CD4-positive, CD25-positive, alpha-beta regulatory T cell (primary cell): ENCODE results near the gene ZNF19. TPM values are rescaled to one million over a fixed set of nuclear protein-coding genes. Genes with fewer than 3 reads are reported as not detected.

Experiments used
- ATAC-seq, 2 donors: fragments of 150-1000 bp; cut with Tn5 transposase; one replicate each; pipeline ENCODE4 v1.10.0; 2021; ENCODE audit warnings: low read depth in 2 of 2, moderate number of reproducible peaks in 2 of 2, moderate library complexity in 1 of 2
- DNase-seq, 3 donors: peaks; one replicate each; pipeline versions ENCODE4 v3.0.0 to v3.0.0-alpha.2; 2012 to 2022; ENCODE audit warnings: mixed read lengths in 1 of 3
- H3K27ac ChIP-seq: one replicate; pipeline ENCODE4 v1.7.0; 2013; ENCODE audit warnings: mild to moderate bottlenecking, low read length; ENCODE audit not compliant: insufficient read depth, poor library complexity, severe bottlenecking
- H3K27me3 ChIP-seq: one replicate; pipeline ENCODE4 v1.7.0; 2013; ENCODE audit warnings: low read length; ENCODE audit not compliant: control insufficient read depth, insufficient read depth
- H3K36me3 ChIP-seq: one replicate; pipeline ENCODE4 v1.7.0; 2013; ENCODE audit warnings: mild to moderate bottlenecking, low read length, moderate library complexity; ENCODE audit not compliant: control insufficient read depth, insufficient read depth
- H3K4me1 ChIP-seq: 2 replicates; pipeline ENCODE4 v1.7.0; 2013; ENCODE audit warnings: mild to moderate bottlenecking, low read length; ENCODE audit not compliant: insufficient read depth, control insufficient read depth, poor library complexity, severe bottlenecking
- H3K4me3 ChIP-seq: one replicate; pipeline ENCODE4 v1.7.0; 2013; ENCODE audit warnings: low read depth, mild to moderate bottlenecking, low read length, moderate library complexity
- H3K9me3 ChIP-seq, 2 experiments: 1 replicate in 1 of 2; 2 replicates in 1 of 2; pipeline ENCODE4 v1.7.0; 2013; ENCODE audit warnings: low read length in 2 of 2, mild to moderate bottlenecking in 1 of 2, moderate library complexity in 1 of 2; ENCODE audit not compliant: control insufficient read depth in 2 of 2
- H3K27ac Mint-ChIP-seq, 3 donors: one replicate each; pipeline ENCODE4 v1.8.0; 2020 to 2022; ENCODE audit warnings: mild to moderate bottlenecking in 3 of 3, mixed read lengths in 3 of 3, moderate library complexity in 2 of 3
- H3K27me3 Mint-ChIP-seq: one replicate; pipeline ENCODE4 v1.8.0; 2022; ENCODE audit warnings: mild to moderate bottlenecking, mixed read lengths
- H3K36me3 Mint-ChIP-seq: one replicate; pipeline ENCODE4 v1.8.0; 2020; ENCODE audit warnings: mixed read lengths
- H3K4me1 Mint-ChIP-seq, 4 donors: one replicate each; pipeline ENCODE4 v1.8.0; 2020 to 2022; ENCODE audit warnings: mixed read lengths in 4 of 4, mild to moderate bottlenecking in 1 of 4
- H3K4me3 Mint-ChIP-seq, 4 donors: one replicate each; pipeline ENCODE4 v1.8.0; 2020 to 2022; ENCODE audit warnings: mild to moderate bottlenecking in 4 of 4, mixed read lengths in 4 of 4, moderate library complexity in 3 of 4
- H3K9me3 Mint-ChIP-seq, 7 donors: one replicate each; pipeline ENCODE4 v1.8.0; 2020 to 2022; ENCODE audit warnings: mixed read lengths in 7 of 7, mild to moderate bottlenecking in 3 of 7, moderate library complexity in 2 of 7
- polyA plus RNA-seq, 4 donors: library from polyadenylated mRNA; unstranded; fragments of 300-500 nt; fragmentation: Illumina TruSeq; gene quantifications; one replicate each; pipeline ENCODE4 v1.2.3, GENCODE V29; 2021
- total RNA-seq: library from RNA; stranded (reverse); gene quantifications from one replicate; pipeline ENCODE4 v1.2.3, GENCODE V29; 2022

Gene ZNF19
- total and polyA plus RNA-seq, 5 donors from 2014 or later = 1.7 to 5.9 (median 2.8) TPM

- no peaks in the 10 kb centered on the region for H3K9me3 Mint-ChIP-seq
- Histone ChIP-seq H3K4me1 (peaks cover 3% of the 10 kb centered on the region), H3K27me3 (no peaks in the 10 kb centered on the region), H3K27ac (peak overlapping the region; percentile 97), H3K4me3 (peak overlapping the region; percentile 96), H3K9me3 (no peaks in the 10 kb centered on the region), H3K36me3 (no peaks in the 10 kb centered on the region)
- DNase-seq (peak; percentile 78 to 92 (median 86)), ATAC-seq (peak; percentile 85 to 88)
- H3K4me1 Mint-ChIP-seq = peaks cover 11 to 20% (median 15%) of the 10 kb centered on the region in 4 donors
- H3K36me3 Mint-ChIP-seq = peaks cover 9% of the 10 kb centered on the region
- H3K4me3 Mint-ChIP-seq = peak overlapping the region; percentile 85 to 94 (median 92)
- H3K27ac Mint-ChIP-seq = peak overlapping the region; percentile 88 to 94 (median 92)
- no peaks in the 10 kb centered on the region for H3K27me3 Mint-ChIP-seq
These were observed 4.9 kb downstream of the ZNF19 start for GRCh38 chr16:71484006-71484893.

GRCh38 chr16:71482569-71482968 lies 6.6 kb downstream of the ZNF19 start:
- Mint-ChIP-seq H3K36me3 (peaks cover 18% of the 10 kb centered on the region), H3K27ac (peak overlapping the region in 1 of 3 donors; percentile 92), H3K9me3 (no peaks in the 10 kb centered on the region), H3K4me3 (peak overlapping the region in 3 of 4 donors; percentile 5 to 76 (median 29)), H3K4me1 (peaks cover 11 to 20% (median 15%) of the 10 kb centered on the region in 4 donors), H3K27me3 (no peaks in the 10 kb centered on the region)
- Histone ChIP-seq H3K9me3 (no peaks in the 10 kb centered on the region), H3K27ac (no peak overlapping the region), H3K4me1 (peaks cover 3% of the 10 kb centered on the region), H3K4me3 (no peak overlapping the region), H3K36me3 (peaks cover 4% of the 10 kb centered on the region), H3K27me3 (no peaks in the 10 kb centered on the region)
- ATAC-seq (no peak), DNase-seq (no peak)

- H3K4me3 ChIP-seq = no peak overlapping the region
- no peak for DNase-seq
- peaks cover 11 to 15% (median 14%) of the 10 kb centered on the region in 4 donors for H3K4me1 Mint-ChIP-seq
- H3K9me3 Mint-ChIP-seq = no peaks in the 10 kb centered on the region
- H3K4me1 ChIP-seq = peaks cover 3% of the 10 kb centered on the region
- peaks cover 35% of the 10 kb centered on the region for H3K36me3 Mint-ChIP-seq
- ATAC-seq = no peak
- peaks cover 14% of the 10 kb centered on the region for H3K36me3 ChIP-seq
- H3K27ac ChIP-seq = no peak overlapping the region
- H3K27me3 Mint-ChIP-seq = no peaks in the 10 kb centered on the region
- H3K9me3 ChIP-seq = no peaks in the 10 kb centered on the region
- peak overlapping the region in 1 of 3 donors; percentile 34 for H3K27ac Mint-ChIP-seq
- H3K27me3 ChIP-seq = no peaks in the 10 kb centered on the region
- H3K4me3 Mint-ChIP-seq = peak overlapping the region in 1 of 4 donors; percentile 63
These were observed 8.2 kb downstream of the ZNF19 start for GRCh38 chr16:71480956-71481355.

- Mint-ChIP-seq H3K4me1 (peaks cover 7 to 10% (median 9%) of the 10 kb centered on the region in 4 donors), H3K36me3 (peaks cover 48% of the 10 kb centered on the region), H3K27ac (peak overlapping the region in 1 of 3 donors; percentile 38), H3K9me3 (no peaks in the 10 kb centered on the region), H3K27me3 (no peaks in the 10 kb centered on the region), H3K4me3 (no peak overlapping the region)
- DNase-seq (peak in 1 of 3 donors; percentile 20), ATAC-seq (no peak)
- H3K4me1 ChIP-seq = peaks cover 3% of the 10 kb centered on the region
- H3K27me3 ChIP-seq = no peaks in the 10 kb centered on the region
- no peak overlapping the region for H3K27ac ChIP-seq
- no peaks in the 10 kb centered on the region for H3K9me3 ChIP-seq
- H3K4me3 ChIP-seq = no peak overlapping the region
- H3K36me3 ChIP-seq = peaks cover 22% of the 10 kb centered on the region
These were observed 9.7 kb downstream of the ZNF19 start for GRCh38 chr16:71479420-71479819.

GRCh38 chr16:71476457-71477124 lies 12.5 kb downstream of the ZNF19 start:
- Histone ChIP-seq H3K36me3 (peaks cover 22% of the 10 kb centered on the region), H3K9me3 (no peaks in the 10 kb centered on the region), H3K27me3 (no peaks in the 10 kb centered on the region), H3K27ac (no peak overlapping the region), H3K4me1 (no peaks in the 10 kb centered on the region), H3K4me3 (no peak overlapping the region)
- Mint-ChIP-seq H3K27me3 (no peaks in the 10 kb centered on the region), H3K9me3 (no peaks in the 10 kb centered on the region), H3K4me1 (no peaks in the 10 kb centered on the region), H3K27ac (peak overlapping the region in 1 of 3 donors; percentile 16), H3K36me3 (peaks cover 60% of the 10 kb centered on the region), H3K4me3 (no peak overlapping the region)
- ATAC-seq (no peak), DNase-seq (peak in 1 of 3 donors; percentile 23)

- Histone ChIP-seq H3K36me3 (peaks cover 22% of the 10 kb centered on the region), H3K4me1 (no peaks in the 10 kb centered on the region), H3K27ac (no peak overlapping the region), H3K4me3 (no peak overlapping the region), H3K9me3 (no peaks in the 10 kb centered on the region), H3K27me3 (no peaks in the 10 kb centered on the region)
- H3K4me1 Mint-ChIP-seq = no peaks in the 10 kb centered on the region
- peaks cover 54% of the 10 kb centered on the region for H3K36me3 Mint-ChIP-seq
- DNase-seq = no peak
- H3K27me3 Mint-ChIP-seq = no peaks in the 10 kb centered on the region
- H3K27ac Mint-ChIP-seq = no peak overlapping the region
- H3K9me3 Mint-ChIP-seq = no peaks in the 10 kb centered on the region
- ATAC-seq = no peak
- H3K4me3 Mint-ChIP-seq = no peak overlapping the region
These were observed 14.3 kb downstream of the ZNF19 start for GRCh38 chr16:71474864-71475263.

GRCh38 chr16:71473891-71474290 lies 15.2 kb downstream of the ZNF19 start:
- Histone ChIP-seq H3K36me3 (peaks cover 22% of the 10 kb centered on the region), H3K27me3 (no peaks in the 10 kb centered on the region), H3K4me1 (no peaks in the 10 kb centered on the region), H3K27ac (no peak overlapping the region), H3K4me3 (no peak overlapping the region), H3K9me3 (no peaks in the 10 kb centered on the region)
- H3K4me3 Mint-ChIP-seq = no peak overlapping the region
- no peak for DNase-seq
- H3K36me3 Mint-ChIP-seq = peaks cover 50% of the 10 kb centered on the region
- no peaks in the 10 kb centered on the region for H3K4me1 Mint-ChIP-seq
- H3K9me3 Mint-ChIP-seq = no peaks in the 10 kb centered on the region
- ATAC-seq = no peak
- no peak overlapping the region for H3K27ac Mint-ChIP-seq
- no peaks in the 10 kb centered on the region for H3K27me3 Mint-ChIP-seq
